ENCODE results near the gene COL6A1. TPM values are rescaled to one million over a fixed set of nuclear protein-coding genes. Genes with fewer than 3 reads are reported as not detected.

The COL6A1 gene
- total and polyA plus RNA-seq, 2 of the 13 experiments (the other 11 are each of a cell fraction or from before 2014, with no cell fraction given) = 3.1 to 4.8 TPM

DNA sequence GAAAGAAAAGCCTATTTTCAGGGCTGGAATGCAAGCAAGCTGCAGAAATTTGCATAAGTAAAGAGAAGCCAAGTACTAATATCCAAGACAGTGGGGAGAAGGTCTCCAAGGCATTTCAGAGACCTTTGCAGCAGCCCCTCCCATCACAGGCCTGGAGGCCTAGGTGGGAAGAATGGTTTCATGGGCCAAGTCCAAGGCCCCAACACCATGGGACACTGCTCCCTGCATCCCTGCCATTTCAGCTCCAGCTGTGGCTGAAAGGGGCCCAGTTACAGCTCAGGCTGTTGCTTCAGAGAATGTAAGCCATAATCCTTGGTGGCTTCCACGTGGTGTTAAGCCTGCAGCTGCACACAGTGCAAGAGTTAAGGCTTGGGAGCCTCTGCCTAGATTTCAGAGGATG is 16.9 kb upstream of the COL6A1 start (continued):
- TF ChIP-seq, protein P1, sequence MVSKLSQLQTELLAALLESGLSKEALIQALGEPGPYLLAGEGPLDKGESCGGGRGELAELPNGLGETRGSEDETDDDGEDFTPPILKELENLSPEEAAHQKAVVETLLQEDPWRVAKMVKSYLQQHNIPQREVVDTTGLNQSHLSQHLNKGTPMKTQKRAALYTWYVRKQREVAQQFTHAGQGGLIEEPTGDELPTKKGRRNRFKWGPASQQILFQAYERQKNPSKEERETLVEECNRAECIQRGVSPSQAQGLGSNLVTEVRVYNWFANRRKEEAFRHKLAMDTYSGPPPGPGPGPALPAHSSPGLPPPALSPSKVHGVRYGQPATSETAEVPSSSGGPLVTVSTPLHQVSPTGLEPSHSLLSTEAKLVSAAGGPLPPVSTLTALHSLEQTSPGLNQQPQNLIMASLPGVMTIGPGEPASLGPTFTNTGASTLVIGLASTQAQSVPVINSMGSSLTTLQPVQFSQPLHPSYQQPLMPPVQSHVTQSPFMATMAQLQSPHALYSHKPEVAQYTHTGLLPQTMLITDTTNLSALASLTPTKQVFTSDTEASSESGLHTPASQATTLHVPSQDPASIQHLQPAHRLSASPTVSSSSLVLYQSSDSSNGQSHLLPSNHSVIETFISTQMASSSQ (IDR thresholded peaks at IDR 0.05; ENCODE audit: low read depth) = no peak
- TF ChIP-seq, protein P1 (CRISPR knock-in tag; IDR thresholded peaks at IDR 0.05; ENCODE audit: borderline replicate concordance) = no peak
- TF ChIP-seq SMAD1 (CRISPR knock-in tag; IDR thresholded peaks at IDR 0.05; ENCODE audit: borderline replicate concordance, low read depth) (no peak), NFATC3 (CRISPR knock-in tag; IDR thresholded peaks at IDR 0.05) (no peak), AHR (CRISPR knock-in tag; IDR thresholded peaks at IDR 0.05) (no peak), NCOR1 (IDR thresholded peaks at IDR 0.05; ENCODE audit: borderline replicate concordance, low read length) (no peak), ZNF788 (CRISPR knock-in tag; IDR thresholded peaks at IDR 0.05; ENCODE audit: borderline replicate concordance) (no peak), ATF7-NPFF (CRISPR knock-in tag; IDR thresholded peaks at IDR 0.05; ENCODE audit: low read depth) (no peak), ZNF790 (CRISPR knock-in tag; IDR thresholded peaks at IDR 0.05; ENCODE audit: borderline replicate concordance) (no peak)
- TF ChIP-seq, protein P2, sequence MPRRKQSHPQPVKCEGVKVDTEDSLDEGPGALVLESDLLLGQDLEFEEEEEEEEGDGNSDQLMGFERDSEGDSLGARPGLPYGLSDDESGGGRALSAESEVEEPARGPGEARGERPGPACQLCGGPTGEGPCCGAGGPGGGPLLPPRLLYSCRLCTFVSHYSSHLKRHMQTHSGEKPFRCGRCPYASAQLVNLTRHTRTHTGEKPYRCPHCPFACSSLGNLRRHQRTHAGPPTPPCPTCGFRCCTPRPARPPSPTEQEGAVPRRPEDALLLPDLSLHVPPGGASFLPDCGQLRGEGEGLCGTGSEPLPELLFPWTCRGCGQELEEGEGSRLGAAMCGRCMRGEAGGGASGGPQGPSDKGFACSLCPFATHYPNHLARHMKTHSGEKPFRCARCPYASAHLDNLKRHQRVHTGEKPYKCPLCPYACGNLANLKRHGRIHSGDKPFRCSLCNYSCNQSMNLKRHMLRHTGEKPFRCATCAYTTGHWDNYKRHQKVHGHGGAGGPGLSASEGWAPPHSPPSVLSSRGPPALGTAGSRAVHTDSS (CRISPR knock-in tag; conservative IDR thresholded peaks at IDR 0.05) = no peak
- TF ChIP-seq, protein P3, sequence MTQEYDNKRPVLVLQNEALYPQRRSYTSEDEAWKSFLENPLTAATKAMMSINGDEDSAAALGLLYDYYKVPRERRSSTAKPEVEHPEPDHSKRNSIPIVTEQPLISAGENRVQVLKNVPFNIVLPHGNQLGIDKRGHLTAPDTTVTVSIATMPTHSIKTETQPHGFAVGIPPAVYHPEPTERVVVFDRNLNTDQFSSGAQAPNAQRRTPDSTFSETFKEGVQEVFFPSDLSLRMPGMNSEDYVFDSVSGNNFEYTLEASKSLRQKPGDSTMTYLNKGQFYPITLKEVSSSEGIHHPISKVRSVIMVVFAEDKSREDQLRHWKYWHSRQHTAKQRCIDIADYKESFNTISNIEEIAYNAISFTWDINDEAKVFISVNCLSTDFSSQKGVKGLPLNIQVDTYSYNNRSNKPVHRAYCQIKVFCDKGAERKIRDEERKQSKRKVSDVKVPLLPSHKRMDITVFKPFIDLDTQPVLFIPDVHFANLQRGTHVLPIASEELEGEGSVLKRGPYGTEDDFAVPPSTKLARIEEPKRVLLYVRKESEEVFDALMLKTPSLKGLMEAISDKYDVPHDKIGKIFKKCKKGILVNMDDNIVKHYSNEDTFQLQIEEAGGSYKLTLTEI (CRISPR knock-in tag; conservative IDR thresholded peaks at IDR 0.05) = no peak
- TF ChIP-seq, protein P4, sequence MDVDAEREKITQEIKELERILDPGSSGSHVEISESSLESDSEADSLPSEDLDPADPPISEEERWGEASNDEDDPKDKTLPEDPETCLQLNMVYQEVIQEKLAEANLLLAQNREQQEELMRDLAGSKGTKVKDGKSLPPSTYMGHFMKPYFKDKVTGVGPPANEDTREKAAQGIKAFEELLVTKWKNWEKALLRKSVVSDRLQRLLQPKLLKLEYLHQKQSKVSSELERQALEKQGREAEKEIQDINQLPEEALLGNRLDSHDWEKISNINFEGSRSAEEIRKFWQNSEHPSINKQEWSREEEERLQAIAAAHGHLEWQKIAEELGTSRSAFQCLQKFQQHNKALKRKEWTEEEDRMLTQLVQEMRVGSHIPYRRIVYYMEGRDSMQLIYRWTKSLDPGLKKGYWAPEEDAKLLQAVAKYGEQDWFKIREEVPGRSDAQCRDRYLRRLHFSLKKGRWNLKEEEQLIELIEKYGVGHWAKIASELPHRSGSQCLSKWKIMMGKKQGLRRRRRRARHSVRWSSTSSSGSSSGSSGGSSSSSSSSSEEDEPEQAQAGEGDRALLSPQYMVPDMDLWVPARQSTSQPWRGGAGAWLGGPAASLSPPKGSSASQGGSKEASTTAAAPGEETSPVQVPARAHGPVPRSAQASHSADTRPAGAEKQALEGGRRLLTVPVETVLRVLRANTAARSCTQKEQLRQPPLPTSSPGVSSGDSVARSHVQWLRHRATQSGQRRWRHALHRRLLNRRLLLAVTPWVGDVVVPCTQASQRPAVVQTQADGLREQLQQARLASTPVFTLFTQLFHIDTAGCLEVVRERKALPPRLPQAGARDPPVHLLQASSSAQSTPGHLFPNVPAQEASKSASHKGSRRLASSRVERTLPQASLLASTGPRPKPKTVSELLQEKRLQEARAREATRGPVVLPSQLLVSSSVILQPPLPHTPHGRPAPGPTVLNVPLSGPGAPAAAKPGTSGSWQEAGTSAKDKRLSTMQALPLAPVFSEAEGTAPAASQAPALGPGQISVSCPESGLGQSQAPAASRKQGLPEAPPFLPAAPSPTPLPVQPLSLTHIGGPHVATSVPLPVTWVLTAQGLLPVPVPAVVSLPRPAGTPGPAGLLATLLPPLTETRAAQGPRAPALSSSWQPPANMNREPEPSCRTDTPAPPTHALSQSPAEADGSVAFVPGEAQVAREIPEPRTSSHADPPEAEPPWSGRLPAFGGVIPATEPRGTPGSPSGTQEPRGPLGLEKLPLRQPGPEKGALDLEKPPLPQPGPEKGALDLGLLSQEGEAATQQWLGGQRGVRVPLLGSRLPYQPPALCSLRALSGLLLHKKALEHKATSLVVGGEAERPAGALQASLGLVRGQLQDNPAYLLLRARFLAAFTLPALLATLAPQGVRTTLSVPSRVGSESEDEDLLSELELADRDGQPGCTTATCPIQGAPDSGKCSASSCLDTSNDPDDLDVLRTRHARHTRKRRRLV (CRISPR knock-in tag; IDR thresholded peaks at IDR 0.05) = no peak
- TF ChIP-seq, protein P5, sequence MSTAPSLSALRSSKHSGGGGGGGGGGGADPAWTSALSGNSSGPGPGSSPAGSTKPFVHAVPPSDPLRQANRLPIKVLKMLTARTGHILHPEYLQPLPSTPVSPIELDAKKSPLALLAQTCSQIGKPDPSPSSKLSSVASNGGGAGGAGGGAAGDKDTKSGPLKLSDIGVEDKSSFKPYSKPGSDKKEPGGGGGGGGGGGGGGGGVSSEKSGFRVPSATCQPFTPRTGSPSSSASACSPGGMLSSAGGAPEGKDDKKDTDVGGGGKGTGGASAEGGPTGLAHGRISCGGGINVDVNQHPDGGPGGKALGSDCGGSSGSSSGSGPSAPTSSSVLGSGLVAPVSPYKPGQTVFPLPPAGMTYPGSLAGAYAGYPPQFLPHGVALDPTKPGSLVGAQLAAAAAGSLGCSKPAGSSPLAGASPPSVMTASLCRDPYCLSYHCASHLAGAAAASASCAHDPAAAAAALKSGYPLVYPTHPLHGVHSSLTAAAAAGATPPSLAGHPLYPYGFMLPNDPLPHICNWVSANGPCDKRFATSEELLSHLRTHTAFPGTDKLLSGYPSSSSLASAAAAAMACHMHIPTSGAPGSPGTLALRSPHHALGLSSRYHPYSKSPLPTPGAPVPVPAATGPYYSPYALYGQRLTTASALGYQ (CRISPR knock-in tag; IDR thresholded peaks at IDR 0.05) = no peak

Measured in HepG2 (cell line).